GM12892 (cell line): ENCODE data around the gene OVAAL.

Experiments used
- DNase-seq: peaks from one replicate; pipeline ENCODE4 v3.0.0; 2011; ENCODE audit not compliant: insufficient read length
- FAIRE-seq: peaks from 2 replicates; lab custom pipeline; 2011; peaks lifted over from hg19 to GRCh38; lab: Jason Lieb, UNC
- POLR2A ChIP-seq: IDR thresholded peaks from 2 replicates; pipeline ENCODE4 v1.6.1; 2011; ENCODE audit warnings: low read depth, low read length, control low read depth
- POLR2AphosphoS5 ChIP-seq: IDR thresholded peaks from 2 replicates; pipeline ENCODE4 v1.6.1; 2011; ENCODE audit warnings: low read depth, low read length, control low read depth
- TAF1 ChIP-seq: IDR thresholded peaks from 2 replicates; pipeline ENCODE4 v1.6.1; 2011; ENCODE audit warnings: low read depth, mild to moderate bottlenecking, control low read depth, low read length, borderline replicate concordance

The OVAAL gene

DNA sequence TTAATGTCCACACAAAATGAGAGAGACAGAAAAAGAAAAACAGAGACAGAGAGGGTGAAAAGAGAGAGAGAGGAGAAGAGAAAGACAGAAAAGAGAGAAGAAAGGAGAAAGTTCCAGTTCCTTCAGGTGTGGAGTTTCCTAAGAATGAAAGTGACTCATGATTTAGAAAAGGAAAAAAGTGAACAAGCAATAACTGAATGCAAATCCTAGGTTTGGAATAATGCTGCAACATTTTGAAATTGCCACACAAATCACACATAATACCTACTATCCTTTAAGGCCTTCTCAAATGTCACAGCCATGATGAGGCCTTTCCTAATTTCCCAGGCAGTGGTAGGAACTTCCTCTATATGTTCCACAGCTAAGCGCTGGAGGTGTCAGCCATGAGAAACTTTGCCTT lies 41.6 kb downstream of the OVAAL start:
- TF ChIP-seq TAF1 (no peak), POLR2A (no peak), POLR2AphosphoS5 (no peak)
- FAIRE-seq = no peak

DNA sequence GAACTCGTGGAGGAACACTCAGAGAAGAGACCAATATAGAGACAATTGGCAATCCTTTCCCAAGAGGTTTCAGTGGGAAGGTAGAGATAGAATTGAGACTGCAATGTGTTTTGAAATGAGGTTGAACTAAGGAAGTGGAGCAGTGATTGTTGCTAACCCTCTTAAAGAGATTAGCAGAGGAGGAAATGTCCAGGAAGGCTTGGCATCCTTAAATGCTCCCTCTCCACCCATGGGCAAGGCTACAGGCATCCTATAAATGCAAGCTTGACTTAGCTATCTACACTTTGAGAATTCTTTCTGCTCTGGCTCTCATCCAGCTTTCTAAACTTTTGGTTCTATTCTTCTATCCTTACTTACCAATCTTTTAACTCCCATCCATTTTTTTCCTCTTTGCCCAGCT lies 42.7 kb downstream of the OVAAL start:
- FAIRE-seq = no peak
- DNase-seq = no peak
- no peak for TF ChIP-seq POLR2AphosphoS5
- no peak for TF ChIP-seq POLR2A
- no peak for TF ChIP-seq TAF1

More for the DNA sequence above, 41.6 kb downstream of the OVAAL start:
- no peak for DNase-seq

DNA sequence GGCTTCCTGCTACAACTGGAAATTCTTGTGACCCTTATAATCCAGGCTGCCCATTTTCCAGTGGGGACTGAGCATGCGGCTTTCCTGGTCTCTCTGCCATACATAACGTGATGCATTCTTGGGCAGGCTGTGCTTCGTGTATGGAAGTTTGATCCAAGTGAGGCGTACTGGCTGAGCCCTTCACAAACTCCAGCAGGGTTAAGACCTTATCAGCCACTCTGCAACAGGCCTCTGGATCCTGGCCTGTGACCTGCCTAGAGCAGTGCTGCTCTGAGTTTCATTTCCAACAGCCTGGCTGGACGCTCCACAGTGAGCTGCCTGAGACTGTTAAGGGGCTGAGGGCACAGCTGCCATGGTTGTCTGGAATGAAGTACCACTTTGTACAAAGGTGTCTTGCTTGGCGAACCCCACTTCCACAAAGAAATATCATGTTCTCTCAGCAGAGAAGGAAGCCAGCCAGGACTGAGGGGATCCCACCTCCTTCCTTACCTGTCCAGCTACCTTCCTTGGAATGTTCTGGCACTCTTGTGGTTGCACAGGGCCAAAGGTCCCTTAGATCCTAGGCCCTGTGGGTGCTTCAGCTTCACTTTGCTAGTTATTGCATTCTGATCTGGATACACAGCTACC lies 44.6 kb downstream of the OVAAL start:
- no peak for FAIRE-seq
- DNase-seq = no peak
- no peak for TF ChIP-seq POLR2A
- TF ChIP-seq TAF1 = no peak
- no peak for TF ChIP-seq POLR2AphosphoS5

DNA sequence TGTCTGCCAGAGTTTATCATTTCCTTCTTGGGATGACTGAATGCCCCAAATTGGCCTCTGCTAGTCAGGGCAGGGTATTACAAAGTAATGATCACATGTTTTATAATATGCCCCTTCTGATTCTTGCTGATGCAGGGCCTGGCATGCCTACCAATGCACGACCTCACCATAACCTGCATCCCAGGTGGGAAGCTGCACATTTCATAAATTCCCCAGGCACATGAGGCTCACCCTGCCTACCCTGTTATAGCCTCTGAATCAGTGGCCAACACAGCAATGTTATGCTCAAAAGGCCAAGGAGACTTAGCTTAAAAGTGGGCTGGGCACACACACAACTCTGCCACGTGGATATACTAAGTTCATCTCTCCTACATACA lies 45.1 kb downstream of the OVAAL start:
- no peak for DNase-seq
- TF ChIP-seq POLR2A = no peak
- TF ChIP-seq POLR2AphosphoS5 = no peak
- TF ChIP-seq TAF1 = no peak
- no peak for FAIRE-seq

DNA sequence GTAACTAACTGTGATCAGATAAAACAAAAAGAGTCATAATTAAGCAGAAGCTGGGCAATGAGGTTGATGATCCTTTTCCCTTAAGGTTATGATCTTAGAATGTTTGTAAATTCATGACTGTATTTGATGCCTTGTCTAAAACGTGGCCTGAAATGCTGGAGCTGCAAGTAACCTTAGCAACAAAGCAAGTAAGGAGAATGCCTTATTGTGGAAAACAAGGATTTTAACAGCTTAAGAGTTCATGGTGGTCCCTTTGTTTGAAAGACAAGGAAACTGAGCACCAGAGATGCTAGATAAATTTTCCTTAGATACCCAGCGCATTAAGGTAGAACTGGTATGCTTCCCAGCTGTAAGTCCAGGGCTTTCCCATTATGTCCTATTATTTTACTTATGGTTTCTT lies 47.4 kb downstream of the OVAAL start:
- no peak for TF ChIP-seq POLR2AphosphoS5
- no peak for TF ChIP-seq POLR2A
- TF ChIP-seq TAF1 = no peak
- DNase-seq = no peak
- no peak for FAIRE-seq

DNA sequence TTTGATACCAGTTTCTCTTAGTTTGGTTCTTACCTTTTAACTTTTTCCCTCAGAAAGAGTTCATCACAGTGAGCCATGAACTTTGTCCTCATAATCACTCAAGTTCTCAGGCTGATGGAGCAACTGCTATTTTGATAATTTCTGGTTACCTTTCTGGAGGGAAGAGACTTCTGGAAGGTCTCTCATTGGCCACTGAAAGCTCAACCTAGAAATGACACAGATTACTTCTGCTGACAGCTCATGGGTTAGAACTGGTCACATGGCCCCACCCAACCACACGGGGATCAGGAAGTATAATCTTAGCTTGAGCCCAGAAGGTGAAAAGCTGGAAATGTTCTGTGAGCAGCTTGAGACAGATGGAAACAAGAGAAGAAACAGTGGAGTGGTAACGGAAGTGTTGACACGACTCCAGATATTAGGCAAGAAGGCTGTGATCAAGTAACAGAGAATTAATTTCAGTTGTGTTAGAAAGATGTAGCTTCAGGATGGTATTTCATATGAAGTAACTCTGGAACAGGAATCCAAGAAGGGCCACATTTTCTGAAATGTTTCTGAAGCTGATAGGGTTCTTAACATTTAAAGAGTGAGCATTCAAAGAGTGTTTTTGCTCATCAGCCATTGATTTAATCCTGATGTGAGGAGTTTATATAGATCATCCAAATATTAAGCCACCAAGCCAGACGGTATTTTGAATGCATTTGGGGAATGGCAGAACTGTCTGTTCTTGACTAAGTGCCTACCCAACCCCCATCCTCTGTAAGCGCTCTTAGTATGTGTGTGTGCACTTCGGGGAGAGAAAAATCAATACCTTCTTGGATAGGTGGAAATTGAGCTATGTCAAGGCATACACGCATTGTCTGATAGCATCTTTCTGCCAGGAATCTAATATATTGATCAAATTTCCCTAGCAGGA lies 51.1 kb downstream of the OVAAL start:
- no peak for TF ChIP-seq POLR2AphosphoS5
- no peak for TF ChIP-seq POLR2A
- TF ChIP-seq TAF1 = no peak
- no peak for DNase-seq
- no peak for FAIRE-seq

DNA sequence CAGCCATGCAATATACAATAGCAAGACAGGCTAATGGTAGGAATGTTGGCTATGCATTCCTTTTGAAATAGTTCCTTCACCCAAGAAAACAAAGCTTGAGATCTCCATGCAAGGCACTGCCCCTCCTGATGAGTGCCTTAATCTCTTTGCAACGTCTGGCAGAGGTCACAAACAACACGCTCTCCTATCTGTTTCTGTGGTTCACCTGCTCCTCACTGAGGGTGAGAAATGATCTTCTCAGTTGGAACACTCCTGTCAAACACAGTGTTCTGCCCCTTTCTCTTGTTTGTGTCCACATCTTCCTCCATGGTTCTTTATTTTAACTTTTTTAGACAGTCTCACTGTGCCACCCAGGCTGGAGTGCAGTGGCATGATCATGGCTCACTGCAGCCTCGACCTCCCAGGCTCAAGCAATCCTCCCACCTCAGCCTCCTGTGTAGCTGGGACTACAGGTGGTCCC lies 51.8 kb downstream of the OVAAL start:
- DNase-seq = no peak
- TF ChIP-seq POLR2A = no peak
- no peak for TF ChIP-seq TAF1
- TF ChIP-seq POLR2AphosphoS5 = no peak
- FAIRE-seq = no peak

DNA sequence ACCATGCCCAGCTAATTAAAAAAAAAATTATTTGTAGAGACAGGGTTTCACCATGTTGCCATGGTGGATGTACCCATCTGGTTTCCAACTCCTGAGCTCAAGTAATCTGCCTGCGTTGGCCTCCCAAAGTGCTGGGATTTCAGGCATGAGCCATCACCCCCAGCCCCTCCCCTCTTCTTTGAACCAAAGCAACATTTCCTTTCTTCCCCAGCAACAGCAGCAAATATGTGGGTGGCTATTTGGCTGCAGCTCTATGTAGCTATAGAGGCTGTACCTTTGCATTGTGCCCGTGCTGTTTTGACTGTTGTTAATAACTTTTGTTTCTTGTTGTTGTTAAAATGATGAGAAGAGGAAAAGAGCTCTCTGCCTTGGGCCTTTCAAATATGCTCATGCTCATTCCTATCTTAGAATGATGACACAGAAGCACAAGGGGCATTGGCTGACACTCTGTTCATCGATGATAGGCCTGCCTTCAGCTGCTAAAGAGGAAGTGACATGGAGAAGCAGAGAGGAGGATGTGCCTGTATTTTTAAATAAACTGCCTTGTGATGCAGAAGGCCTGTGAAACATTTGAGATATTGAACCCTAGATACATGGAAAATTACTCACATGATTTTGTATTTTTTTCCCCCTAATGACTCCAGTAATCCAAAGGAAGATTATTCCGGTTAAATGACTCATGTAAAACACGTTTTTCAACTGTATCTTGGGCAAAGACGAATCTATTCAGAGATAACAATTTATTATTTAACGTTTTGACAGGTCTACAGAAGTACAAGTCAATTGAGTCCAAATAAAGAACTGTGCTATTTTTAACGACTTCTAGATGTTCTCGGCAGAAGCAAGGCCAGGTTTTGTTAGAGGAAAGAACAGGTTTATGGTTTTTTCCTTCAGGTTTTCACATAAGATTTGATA lies 52.5 kb downstream of the OVAAL start:
- no peak for FAIRE-seq
- TF ChIP-seq POLR2A = no peak
- TF ChIP-seq TAF1 = no peak
- no peak for TF ChIP-seq POLR2AphosphoS5
- DNase-seq = no peak

DNA sequence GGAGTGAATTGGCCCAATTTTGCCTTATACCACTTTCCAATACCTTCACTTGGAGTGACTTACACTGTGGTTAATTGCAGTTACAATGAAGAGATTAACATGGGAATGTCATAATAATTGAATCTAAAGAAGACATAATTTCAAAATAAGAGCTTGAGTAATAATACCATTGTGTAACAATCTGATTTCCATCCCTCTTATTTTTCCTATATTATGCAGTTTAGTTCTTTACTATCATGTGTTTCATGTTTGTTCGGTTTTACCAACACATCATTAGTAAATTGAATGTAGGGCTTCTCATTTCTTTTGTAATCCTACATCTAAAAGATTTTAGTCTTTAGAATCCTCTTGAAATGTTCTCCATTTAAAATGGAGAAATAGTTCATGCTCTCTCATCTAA lies 53.9 kb downstream of the OVAAL start:
- no peak for FAIRE-seq
- TF ChIP-seq POLR2A (no peak), TAF1 (no peak), POLR2AphosphoS5 (no peak)
- no peak for DNase-seq

DNA sequence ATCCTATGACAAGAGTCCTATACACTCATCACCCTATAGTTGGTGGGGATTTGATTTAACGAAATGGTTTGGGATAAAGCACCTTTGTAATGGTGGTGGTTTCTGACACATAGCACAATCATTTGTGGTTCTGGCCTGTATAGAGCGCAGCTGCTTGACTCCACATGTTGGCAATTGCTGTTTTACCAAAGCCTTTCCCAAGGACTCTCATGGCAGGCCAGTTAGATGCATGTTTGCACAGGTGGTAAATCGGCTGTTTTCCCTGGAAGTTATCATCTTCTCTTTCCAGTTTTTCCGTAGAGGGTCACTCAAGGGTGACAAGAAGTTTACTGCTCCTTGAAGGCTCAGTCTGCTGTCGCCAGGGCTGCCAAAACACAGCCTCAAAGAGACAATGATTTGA lies 56.0 kb downstream of the OVAAL start:
- TF ChIP-seq TAF1 = no peak
- TF ChIP-seq POLR2A = no peak
- no peak for TF ChIP-seq POLR2AphosphoS5
- no peak for FAIRE-seq
- DNase-seq = no peak
